Mesenteric fat pad (tissue), 1 donor: ENCODE measurements around the gene MIER3. TPM values are rescaled to one million over a fixed set of nuclear protein-coding genes. Genes with fewer than 3 reads are reported as not detected.
"Not testable (repeated sequence)": the region's sequence is repeated elsewhere in the genome, so short reads cannot be mapped to it uniquely, and the experiment has no call there.

ENCODE experiments used
- DNase-seq: peaks from one replicate; pipeline ENCODE4 v3.0.0-alpha.2; 2020; ENCODE audit warnings: low spot score
- long read RNA-seq: library from polyadenylated mRNA; unstranded; transcript quantifications from one replicate; pipeline ENCODE4 v2.0.0, GENCODE V29; 2020
- total RNA-seq: library from RNA; stranded (reverse); fragmentation: NEBNext Ultra II Directional; extraction: Animal tissue kit (Norgen Biotek cat#: 25700); gene quantifications from one replicate; pipeline ENCODE4 v1.2.1, GENCODE V29; 2021
- donor health status: DM: yes; HTN: yes; CAD: no.

Gene MIER3, protein sequence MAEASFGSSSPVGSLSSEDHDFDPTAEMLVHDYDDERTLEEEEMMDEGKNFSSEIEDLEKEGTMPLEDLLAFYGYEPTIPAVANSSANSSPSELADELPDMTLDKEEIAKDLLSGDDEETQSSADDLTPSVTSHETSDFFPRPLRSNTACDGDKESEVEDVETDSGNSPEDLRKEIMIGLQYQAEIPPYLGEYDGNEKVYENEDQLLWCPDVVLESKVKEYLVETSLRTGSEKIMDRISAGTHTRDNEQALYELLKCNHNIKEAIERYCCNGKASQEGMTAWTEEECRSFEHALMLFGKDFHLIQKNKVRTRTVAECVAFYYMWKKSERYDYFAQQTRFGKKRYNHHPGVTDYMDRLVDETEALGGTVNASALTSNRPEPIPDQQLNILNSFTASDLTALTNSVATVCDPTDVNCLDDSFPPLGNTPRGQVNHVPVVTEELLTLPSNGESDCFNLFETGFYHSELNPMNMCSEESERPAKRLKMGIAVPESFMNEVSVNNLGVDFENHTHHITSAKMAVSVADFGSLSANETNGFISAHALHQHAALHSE
- total RNA-seq: 19.6 TPM
- long read RNA-seq: 0 reads

DNA sequence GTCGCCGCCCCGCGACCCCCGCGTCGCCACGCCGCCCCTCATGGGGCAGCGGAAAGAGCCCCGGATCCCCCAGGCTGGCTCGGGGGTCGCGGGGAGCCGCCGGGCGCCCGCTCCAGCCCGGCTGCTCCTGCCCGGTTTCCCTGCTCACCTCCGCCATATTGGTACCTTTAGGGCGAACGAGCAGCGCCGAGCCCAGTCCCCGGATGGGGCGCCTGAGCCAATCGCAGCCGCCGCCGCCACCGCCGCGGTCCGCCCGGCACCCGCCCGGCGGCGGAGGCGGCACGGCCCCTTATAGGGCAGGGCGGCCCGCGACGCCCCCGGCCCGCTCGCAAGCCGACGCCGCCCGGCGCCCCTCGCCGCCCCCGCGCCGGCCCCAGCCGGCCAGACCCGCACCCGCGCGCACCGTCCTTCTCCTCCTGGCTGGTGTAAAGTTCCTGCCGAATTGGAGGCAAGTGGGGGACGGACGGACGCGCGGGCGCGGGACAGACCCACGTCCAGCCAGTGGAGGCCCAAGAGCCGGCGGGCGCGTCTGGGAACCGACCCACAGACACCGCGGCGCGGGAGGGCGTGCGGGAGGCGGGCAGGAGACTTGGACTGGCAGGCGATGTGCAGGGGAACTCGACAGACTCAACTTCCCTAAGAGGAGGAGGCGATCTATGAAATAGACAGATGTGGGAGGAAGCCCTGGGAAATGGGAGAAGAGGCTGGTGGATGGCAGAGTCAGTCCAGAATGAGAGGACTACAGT is at the start of gene MIER3:
Gene MIER3, minus strand, starts transcription at position 178 of the 746 bp plus-strand sequence. Its CDS starts 21 bp downstream, at position 157.
- DNase-seq: peak; percentile 93

DNA sequence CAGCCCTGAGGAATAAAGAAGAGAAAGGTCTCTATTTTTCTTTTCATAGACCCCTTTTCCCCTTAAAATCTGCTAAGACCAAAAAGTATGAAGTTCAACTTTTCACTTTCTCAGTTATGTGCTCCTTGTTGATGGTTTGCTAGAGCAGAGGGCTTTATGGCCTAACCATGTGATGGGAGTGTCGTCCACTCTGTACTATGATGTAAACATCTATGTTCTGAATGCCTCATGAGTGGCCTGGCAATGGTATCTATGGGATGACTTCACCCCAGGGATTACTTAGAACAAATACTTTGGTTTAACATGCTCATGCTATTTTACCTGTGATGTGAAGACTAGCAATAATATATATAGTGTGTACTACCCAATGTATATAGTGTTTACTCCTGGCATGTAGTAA is 43.7 kb upstream of the MIER3 start:
- DNase-seq: no peak

DNA sequence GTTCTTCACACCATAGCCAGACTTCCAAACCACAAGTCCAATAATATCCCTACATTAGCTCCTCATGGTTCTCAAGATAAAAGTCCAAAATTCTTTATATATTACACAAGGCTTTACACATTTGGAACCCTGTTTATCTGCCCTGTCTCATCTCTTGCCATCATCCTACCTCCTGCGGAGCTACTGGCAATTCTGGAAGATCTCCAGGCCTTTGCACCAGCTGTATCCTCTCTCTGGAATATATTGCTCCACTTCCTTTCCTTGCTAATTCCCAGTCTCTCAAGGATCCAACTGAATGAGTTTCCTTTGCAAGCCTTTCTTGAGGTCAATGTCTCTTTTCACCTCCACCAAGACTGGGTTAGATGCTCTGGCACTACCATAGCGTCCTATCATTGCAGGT is 41.3 kb upstream of the MIER3 start:
- no peak for DNase-seq

DNA sequence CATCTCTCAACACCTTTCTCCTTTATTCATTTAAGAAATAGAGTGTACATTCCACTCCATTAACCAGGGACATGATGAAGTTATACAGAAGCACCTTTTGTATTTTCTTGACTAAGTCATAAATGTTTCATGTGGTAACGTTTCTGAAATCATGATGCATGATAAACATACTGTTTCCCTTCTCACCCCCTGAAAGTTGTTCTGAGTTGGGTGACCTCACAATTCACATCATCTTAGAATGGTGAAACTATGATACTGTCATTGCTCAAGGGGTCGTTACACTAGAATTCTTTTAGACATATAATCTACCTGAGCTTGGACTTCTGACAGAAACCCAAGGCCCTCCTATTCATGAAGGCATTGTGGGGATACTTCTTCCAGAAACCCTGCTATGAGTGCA is 37.8 kb upstream of the MIER3 start:
- no peak for DNase-seq

DNA sequence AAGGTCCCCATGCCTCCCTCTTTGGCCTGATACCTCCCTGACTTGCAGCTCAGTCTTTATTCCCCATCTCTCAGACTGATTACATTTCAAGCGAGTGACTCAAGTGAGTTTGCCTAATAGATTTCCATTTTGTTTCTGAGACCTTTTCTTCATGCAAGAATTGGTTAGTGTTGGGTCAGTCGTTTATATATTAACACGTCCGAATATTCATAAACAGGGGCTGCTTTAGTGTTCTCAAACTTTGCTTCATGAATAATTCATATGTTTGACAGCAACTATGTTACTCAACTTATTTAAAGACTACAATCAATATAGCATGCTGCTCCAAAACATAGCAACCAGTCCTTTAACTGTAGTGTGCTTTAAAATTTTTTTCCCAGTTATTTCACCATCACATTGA is 36.6 kb upstream of the MIER3 start:
- no peak for DNase-seq

DNA sequence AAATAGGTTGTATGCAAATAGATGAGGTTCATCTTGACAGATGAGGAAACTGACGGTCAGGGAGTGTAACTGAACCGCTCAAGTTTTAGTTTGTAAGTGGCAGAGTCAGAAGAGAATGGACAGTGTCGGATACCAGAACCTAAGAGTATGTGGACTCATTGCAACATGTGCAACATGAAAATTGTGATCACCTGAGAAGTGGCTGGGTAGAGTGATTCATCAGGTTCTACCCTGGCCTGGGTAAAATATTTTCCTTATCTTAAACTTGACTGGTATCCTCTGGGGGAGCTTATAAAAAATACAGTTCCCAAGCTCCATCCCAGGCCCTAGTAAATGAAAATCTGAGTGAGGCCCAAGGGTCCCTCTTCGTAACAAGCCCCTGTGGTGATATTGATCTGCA is 35.2 kb upstream of the MIER3 start:
- no peak for DNase-seq

DNA sequence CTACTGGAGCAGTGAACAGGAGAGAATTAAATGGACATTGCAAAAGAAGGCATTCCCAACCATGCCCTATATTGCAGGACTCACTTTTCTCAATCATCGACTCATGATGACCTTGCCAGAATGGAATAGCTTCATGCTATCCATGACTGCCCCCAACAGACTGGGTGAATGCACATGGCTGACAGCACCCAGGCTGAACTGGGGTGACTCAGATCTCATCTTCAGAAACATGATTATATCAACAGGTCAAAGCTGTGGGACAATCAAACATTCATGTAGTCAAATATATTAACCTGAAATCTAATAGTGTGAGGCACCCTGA is 34.7 kb upstream of the MIER3 start:
- no peak for DNase-seq

DNA sequence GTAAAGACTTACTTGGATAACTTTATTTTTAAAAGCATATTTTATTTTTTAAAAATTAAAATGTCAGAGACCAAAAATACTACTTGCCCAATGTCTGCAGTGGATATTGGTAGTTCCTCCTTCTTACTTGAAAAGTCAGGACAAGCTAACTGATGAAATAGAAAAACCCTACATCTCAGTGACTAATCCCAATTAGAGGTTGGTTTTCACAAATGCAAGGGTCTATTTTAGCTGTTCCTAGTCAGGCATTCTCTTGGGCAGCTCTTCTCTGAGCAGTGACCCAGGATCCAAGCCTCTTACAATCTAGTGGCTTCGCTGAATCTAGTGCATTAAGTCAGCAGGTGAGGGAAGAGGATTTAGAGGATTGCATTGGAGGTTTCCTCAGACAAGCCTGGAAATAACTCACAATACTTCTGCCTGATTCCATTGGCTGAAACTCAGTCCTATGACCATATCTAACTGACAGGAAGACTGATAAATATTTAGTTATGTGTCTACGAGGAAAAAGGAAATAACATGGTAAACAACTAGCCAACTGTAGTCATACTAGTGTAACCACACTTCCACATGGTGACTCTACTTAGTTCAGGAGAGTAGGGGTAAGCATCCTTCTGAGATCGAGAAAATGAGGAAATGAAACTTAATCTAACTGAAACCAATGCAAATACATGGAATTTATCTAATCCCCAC is 34.2 kb upstream of the MIER3 start:
- no peak for DNase-seq

DNA sequence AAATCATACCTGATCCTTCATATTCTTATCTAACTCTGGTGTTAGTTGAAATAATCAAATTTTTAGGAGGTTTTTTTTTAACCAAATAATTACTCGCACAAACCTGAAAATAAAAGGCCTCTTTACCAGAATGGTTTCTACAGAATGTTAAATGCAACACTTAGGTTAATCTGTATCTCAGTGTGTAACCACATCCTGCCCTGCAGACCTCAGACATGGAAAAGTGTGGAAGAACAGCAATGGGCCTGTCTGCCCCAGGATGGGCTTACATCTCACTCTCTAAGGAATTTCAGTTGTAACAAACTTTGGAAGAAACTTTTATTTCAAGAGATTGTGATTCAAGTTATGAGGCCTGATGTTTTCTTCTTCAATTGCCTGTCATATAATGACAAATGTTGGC is 32.5 kb upstream of the MIER3 start:
- no peak for DNase-seq

DNA sequence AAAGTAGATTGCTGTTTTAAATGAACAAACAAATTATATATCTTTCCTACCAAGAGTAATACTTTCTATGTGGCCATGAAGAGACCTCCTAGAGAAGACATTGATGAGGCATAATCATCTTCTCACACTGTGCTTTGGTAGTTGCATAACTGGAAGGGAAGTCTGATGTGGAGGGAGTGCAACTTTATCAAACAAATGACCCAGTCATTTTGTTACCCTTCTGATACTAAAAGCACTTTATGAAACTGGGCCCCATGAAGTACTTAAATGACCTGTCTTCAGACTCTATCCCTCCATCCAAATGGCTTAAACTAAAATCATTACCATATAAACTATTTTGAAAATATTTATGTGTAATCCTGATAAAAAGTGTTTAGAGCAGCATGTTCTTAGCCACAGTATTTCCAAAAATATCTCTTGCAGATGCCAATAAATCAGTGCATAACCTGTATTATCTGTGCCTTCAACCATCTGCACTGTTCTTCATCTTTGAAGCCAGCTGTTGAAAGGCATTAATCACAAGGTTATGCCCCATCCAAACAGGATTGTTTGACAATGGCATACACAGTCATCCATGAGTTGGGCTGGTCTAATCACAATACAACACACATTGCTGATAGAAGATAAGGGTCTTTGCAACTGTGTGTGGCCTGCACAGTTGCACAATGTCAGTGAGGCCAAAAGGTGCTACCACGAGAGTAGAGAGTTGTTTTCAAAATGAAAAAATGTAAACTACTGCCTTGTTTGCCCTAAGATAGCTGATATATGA is 31.9 kb upstream of the MIER3 start:
- DNase-seq: no peak

DNA sequence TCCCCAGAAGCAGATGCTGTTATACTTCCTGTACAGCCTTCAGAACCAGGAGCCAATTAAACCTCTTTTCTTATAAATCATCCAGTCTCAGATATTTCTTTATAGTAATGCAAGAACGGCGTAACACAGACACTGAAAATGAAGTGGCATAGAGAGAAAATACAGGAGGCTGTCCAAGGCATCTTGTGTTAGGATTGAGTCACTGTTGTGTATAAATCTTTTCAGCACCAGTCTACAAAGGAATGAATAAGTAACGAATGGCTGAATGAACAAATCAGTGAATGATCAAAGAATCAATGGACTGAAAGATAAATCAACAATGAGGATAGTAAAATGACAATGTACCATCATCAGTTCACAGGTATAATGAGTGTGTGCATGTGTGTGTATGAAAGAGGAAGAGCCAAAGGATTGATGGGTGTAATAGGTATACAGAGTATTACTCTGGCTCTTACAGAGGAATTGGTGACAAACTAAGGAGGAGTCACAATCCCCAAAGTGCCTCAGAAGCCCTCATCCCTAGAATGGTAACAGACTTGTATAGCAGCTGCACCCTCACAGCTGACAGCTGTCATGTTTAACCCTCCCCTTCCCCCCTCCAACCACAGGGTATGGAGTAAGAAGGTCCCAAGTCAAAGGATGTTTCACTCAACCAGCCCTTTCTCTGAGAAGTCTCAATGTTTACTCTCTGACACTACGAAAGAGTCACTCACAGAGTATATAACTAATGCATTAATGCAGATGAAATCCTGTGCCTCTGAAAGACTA is 29.8 kb upstream of the MIER3 start:
- no peak for DNase-seq

DNA sequence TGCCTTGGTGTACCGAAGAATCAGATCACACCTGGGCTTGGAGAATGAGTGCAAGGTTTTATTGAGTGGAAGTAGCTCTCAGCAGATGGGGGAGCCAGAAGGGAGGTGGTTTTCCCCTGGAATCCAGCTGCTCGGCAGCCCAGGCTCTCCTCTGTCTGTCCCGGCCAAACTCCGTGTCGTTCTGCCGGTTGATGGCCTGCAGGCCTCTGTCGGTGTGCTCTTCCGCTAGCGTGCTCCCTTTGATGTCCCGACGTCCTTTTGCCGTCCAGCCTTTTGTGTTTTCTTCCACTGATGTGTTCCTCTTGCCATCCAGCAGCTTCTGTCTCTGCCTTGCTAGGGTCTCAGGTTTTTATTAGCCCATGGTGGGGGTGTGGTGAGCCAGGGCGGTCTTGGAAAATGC is 28.0 kb upstream of the MIER3 start:
- no peak for DNase-seq

DNA sequence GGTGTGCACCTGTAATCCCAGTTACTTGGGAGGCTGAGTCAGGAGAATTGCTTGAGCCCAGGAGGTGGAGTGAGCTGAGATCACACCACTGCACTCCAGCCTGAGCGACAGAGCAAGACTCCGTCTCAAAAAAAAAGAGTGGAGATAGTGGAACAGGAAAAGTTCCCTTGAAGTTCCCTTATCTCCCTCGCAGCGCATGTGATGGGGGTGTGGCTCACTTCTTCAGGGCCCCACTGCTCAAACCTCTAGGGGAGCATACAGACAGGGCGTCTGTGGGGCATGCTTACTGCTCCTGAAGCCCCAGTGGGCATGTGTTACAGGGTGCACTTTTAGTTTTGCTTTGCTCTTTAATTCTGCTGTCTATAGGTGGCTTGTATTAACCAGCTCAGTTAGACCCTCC is 27.6 kb upstream of the MIER3 start:
- DNase-seq: not testable (repeated sequence)

DNA sequence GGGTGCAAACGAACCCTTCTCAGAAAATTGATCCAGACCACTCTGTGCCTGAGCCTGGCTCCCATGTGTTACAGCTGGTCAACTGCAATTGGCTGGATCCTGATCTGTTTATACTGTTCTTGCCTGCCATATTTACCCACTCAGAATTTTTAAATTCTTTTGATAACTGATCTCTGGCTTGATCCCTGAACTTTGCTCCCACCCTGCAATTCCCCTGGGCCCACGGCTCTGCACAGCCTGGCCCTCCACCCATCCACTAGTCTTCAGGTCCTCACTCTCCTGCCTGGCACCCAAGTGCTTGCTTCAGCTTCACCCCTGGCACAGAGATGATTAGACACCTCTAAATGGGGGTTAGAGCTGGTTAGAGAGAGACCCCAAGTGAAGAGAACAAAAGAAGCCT is 25.9 kb upstream of the MIER3 start:
- DNase-seq: no peak

DNA sequence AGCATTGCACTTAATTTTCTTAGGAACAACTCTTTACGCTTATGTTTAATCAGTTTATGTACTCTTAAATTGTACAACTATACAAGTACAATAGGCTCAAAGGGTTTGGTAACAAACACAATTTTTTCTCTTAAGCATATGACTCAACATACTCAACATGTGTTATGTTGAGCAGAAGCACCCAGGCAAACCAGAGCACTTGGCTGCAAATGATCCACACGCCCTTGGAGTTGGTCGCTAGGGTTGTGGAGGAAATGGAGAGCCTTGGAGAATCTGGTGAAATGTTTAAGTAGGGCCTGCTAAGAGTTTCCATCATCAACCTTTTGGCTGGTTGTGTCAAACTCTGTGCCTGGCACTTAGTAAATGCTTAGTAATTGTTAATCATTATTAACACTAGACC is 25.1 kb upstream of the MIER3 start:
- no peak for DNase-seq

DNA sequence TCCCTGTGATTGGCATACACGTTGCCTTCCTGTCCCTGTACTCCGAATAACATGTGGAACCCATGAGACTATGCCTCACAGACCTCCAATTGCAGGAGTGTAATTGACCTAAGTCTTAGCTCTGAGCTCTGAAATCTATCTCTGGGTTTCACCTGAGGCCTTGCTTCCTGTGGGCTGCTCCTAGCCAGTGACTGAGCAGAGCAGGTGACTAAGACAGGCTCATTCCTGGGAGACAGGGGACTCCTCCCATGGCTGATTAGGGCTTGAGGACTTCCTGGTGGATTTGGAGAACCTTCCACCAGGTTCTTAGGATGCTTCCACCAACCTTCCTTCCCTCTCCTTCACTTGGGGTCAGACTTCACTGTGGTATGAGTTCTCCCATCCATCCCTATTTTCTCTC is 22.3 kb upstream of the MIER3 start:
- DNase-seq: no peak

DNA sequence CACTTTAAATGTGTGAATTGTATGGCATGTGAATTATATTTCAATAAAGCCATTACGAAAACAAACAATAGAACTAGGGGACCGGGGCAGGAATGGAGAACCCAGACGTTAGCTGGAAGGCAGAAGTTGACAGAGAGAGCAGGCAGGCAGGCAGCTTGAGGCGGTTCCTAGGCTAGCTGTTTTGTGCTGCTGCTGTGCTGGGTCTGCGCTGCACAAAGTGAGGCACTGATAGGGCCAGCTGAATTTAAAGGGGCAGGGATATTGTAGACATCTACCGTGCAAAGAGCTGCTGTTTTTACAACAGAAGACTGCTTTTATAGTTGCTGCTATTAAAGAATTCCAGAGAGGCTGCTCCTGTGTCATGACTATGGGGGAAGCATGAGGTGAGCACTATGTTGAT is 21.6 kb upstream of the MIER3 start:
- DNase-seq: no peak

DNA sequence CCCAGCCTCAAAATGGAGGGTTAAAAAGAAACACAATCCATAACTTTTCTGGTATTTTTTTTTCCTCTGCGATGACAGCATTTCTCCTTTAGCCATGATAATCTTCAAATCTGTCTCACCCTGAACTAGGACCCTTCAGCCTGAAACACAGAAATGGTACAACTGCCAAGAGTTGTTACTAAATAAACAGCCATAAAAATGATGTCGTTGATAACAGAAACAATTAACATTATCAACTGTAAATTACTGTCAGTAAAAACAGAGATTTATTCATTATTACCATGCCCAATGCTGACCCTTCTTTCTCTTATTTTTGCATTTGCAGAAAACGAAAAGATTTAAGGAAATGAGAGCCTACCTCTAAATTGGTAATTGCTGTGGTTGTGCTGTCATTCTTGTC is 19.4 kb upstream of the MIER3 start:
- DNase-seq: no peak

DNA sequence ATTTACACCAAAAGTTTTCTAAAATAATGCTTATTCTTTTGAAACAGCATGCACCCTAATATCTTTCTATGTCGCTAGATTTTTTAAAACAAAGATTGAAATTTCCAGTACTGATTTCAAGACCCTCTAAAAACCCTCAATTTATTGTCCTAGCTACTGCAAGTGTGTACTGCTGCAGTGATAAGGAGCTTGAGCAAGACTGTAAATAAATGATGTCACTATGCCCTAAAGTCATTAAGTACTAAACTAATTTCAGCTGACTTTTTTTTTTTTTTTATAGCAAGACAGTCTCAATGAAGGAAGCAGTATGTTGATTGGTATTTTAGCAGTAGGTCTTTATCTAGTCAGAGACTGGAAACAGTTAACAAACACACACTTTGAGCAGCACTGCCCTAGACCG is 12.2 kb upstream of the MIER3 start:
- DNase-seq: no peak

DNA sequence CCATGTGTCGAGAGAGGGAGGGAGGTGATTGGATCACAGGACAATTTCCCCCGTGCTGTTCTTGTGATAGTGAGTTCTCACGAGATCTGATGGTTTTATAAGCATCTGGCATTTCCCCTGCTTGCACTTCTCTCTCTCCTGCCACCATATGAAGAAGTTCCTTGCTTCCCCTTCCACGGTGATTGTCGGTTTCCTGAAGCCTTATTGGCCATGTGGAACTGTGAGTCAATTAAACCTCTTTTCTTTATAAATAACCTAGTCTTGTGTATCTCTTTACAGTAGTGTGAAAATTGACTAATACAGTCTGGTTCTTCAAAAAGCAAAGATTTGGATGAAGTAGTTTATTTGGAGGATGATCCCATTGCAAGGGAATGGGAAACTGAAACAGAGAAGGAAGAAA is 11.3 kb upstream of the MIER3 start:
- no peak for DNase-seq

DNA sequence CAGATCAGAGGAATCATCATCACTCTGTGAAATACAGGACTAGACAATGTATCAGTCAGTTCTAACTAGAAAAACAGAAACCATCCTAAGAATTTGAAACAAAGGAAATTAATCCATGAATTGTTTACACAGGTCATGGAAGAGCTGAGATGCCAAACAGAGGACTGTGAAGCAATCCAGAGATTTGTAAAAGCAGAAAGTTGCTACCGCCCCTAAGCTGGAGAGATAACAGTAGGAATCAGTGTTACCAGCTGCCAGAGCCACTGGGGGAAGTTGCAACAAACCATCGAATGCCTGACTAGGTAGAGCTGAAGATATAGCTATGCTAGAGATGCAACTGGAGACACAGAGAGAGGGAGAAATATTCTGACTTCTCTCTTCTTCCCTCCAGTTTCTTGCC is 10.4 kb upstream of the MIER3 start:
- DNase-seq: no peak
